Neural crest cell (in vitro differentiated cells): ENCODE measurements around the gene GSTA5. TPM values are rescaled to one million over a fixed set of nuclear protein-coding genes. Genes with fewer than 3 reads are reported as not detected.

Source experiments
- DNase-seq: peaks from one replicate; pipeline ENCODE4 v3.0.0; 2021; ENCODE audit warnings: low read depth, mixed read lengths, low spot score
- H3K27ac Mint-ChIP-seq: one replicate; pipeline ENCODE4 v1.8.0; 2021; ENCODE audit warnings: mild to moderate bottlenecking, mixed read lengths; ENCODE audit not compliant: unreplicated experiment
- H3K27me3 Mint-ChIP-seq: 2 replicates; pipeline ENCODE4 v1.8.0; 2021; ENCODE audit warnings: low read depth, mild to moderate bottlenecking, mixed read lengths
- H3K36me3 Mint-ChIP-seq: 2 replicates; pipeline ENCODE4 v1.8.0; 2021; ENCODE audit warnings: low read depth, mild to moderate bottlenecking, mixed read lengths
- H3K4me1 Mint-ChIP-seq: 2 replicates; pipeline ENCODE4 v1.8.0; 2021; ENCODE audit warnings: mixed read lengths
- H3K4me3 Mint-ChIP-seq: one replicate; pipeline ENCODE4 v1.8.0; 2021; ENCODE audit warnings: mild to moderate bottlenecking, mixed read lengths
- H3K9me3 Mint-ChIP-seq: 2 replicates; pipeline ENCODE4 v1.8.0; 2021; ENCODE audit warnings: mixed read lengths
- CTCF ChIP-seq: fragments of 200-600 bp; sonication (generic); conservative IDR thresholded peaks from 2 replicates; pipeline ENCODE4 v1.5.0; 2021; ENCODE audit warnings: antibody characterized with exemption, mild to moderate bottlenecking
- long read RNA-seq: library from polyadenylated mRNA; unstranded; transcript quantifications from one replicate; pipeline ENCODE4 v2.0.0, GENCODE V29; 2020
- total RNA-seq: library from RNA; stranded (reverse); gene quantifications from 2 replicates; pipeline ENCODE4 v1.2.1, GENCODE V29; 2021

The GSTA5 gene
- not detected in 2 replicates for total RNA-seq
- long read RNA-seq = 0 reads

DNA sequence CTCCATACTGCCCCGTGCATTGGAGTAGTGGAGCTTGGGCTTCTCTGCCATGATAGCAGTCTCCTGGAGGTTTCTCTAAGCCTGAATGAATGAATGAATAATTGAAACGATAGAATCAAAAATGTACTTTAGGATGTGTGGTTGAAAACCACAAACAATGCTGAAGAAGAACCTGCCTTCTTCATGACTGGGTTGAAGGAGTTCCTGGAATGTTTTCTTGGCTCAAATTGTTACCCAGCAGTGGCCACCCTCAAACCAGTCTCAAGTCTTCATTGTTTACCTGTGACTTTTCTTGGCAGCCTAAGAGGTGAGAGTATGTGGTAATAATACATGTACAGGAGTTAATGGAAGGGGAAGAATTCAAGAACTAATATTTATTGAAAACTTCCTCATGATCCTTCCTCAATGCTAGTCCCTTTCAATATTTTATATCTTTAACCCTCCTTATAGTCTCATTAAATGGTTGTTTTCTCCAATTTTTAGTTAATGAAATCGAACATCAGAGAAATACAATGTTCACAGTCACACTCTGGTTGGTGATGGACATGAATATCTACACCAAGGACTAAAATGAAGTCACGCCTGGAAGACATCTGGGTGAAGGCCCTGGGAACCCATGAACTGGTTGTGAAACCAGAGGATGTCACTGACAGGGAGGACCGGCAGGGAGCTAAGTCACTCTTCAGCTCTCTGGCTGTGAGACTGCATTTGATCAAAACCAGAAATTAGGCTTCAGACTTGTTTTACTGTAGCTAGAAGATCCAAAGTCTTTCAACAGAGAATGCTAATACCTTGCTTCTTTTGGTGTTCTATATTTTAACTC, at the start of gene GSTA5:
GSTA5 (minus strand) TSS at position 51 of the 823 bp plus-strand sequence.
- H3K27ac Mint-ChIP-seq = no peak within 1 kb of the TSS

GRCh38 chr6:52890018-52890417, 49.4 kb upstream of the GSTA5 start:
- no peaks in the 10 kb centered on the region for H3K27me3 Mint-ChIP-seq

More for the DNA sequence above, at the start of gene GSTA5:
- Mint-ChIP-seq H3K27me3 (peaks cover 6% of the 10 kb centered on the region), H3K9me3 (peaks cover 2% of the 10 kb centered on the region), H3K4me1 (peaks cover 9% of the 10 kb centered on the region), H3K4me3 (no peak within 1 kb of the TSS), H3K36me3 (no peaks in the 10 kb centered on the region)
- TF ChIP-seq CTCF = no peak
- DNase-seq = no peak

GRCh38 chr6:52887910-52888524, 47.4 kb upstream of the GSTA5 start:
- Mint-ChIP-seq H3K27me3 (no peaks in the 10 kb centered on the region), H3K27ac (no peak overlapping the region), H3K9me3 (no peaks in the 10 kb centered on the region), H3K4me1 (no peaks in the 10 kb centered on the region), H3K4me3 (no peak overlapping the region), H3K36me3 (no peaks in the 10 kb centered on the region)
- no peak for TF ChIP-seq CTCF
- no peak for DNase-seq

More at GRCh38 chr6:52890018-52890417, 49.4 kb upstream of the GSTA5 start:
- H3K4me1 Mint-ChIP-seq = peaks cover 13% of the 10 kb centered on the region
- no peak for TF ChIP-seq CTCF
- H3K4me3 Mint-ChIP-seq = no peak overlapping the region
- H3K36me3 Mint-ChIP-seq = no peaks in the 10 kb centered on the region
- no peaks in the 10 kb centered on the region for H3K9me3 Mint-ChIP-seq
- H3K27ac Mint-ChIP-seq = no peak overlapping the region
- DNase-seq = no peak

- Mint-ChIP-seq H3K36me3 (no peaks in the 10 kb centered on the region), H3K27ac (peak overlapping the region; percentile 72), H3K4me3 (peak overlapping the region; percentile 89), H3K27me3 (peaks cover 3% of the 10 kb centered on the region), H3K9me3 (no peaks in the 10 kb centered on the region), H3K4me1 (peaks cover 8% of the 10 kb centered on the region)
- DNase-seq = peak; percentile 61
- peak; percentile 88 for TF ChIP-seq CTCF
Measured at GRCh38 chr6:52881996-52882841, 41.6 kb upstream of the GSTA5 start.

DNA sequence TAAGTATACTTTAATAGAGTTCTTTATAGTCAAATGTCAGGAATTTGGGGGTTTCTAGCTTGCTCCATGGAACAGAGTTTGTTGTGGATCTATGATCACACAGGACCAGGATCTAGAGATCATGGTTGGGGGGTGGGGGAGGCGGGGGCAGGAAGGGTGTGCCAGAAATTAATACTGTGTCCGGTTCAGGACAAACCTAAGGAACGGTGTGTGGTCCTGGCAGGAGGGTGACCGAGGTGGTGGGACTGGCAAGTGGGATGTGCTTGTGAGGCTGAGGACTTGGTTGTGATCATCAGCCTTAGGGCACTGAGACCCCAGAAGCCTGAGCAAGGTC, 41.0 kb upstream of the GSTA5 start:
- Mint-ChIP-seq H3K27ac (no peak overlapping the region), H3K27me3 (peaks cover 3% of the 10 kb centered on the region), H3K36me3 (no peaks in the 10 kb centered on the region), H3K4me3 (peak overlapping the region; percentile 89), H3K9me3 (no peaks in the 10 kb centered on the region), H3K4me1 (peaks cover 8% of the 10 kb centered on the region)
- no peak for DNase-seq
- no peak for TF ChIP-seq CTCF
